HEK293 (cell line): ENCODE measurements around the gene DDB1.

Experiments
- CTCF ChIA-PET: fragments of 350-600 bp; formaldehyde crosslinking; extraction: SDS; loops from one replicate; lab custom pipeline; 2021; ENCODE audit warnings: antibody characterized with exemption; lab: Yijun Ruan, JAX
- POLR2A ChIA-PET: fragments of 300-600 bp; formaldehyde crosslinking; extraction: SDS; loops from one replicate; lab custom pipeline; 2020; ENCODE audit warnings: antibody characterized with exemption, inconsistent platforms; lab: Yijun Ruan, JAX
- H3K27ac ChIP-seq: fragments of 200-500 bp; sonication (Bioruptor generic); 2 replicates; pipeline ENCODE4 v1.5.1; 2014; ENCODE audit warnings: low read depth, low read length, control low read depth, inconsistent platforms; ENCODE audit errors: extremely low read depth
- H3K36me3 ChIP-seq, 2 experiments: fragments of 200-500 bp in 1 of 2; sonication (Bioruptor generic) in 1 of 2; 1 replicate in 1 of 2; 2 replicates in 1 of 2; pipeline ENCODE4 v1.5.1; 2014 to 2017; ENCODE audit warnings: inconsistent platforms in 2 of 2, low read length in 2 of 2; ENCODE audit not compliant: control insufficient read depth in 2 of 2, insufficient read depth in 1 of 2
- H3K4me1 ChIP-seq: fragments of 200-500 bp; sonication (Bioruptor generic); 2 replicates; pipeline ENCODE4 v1.5.1; 2014; ENCODE audit warnings: mild to moderate bottlenecking, low read length, inconsistent platforms; ENCODE audit not compliant: control insufficient read depth, insufficient read depth
- H3K4me3 ChIP-seq: 2 replicates; pipeline ENCODE4 v1.5.1; 2011; ENCODE audit warnings: low read depth, mild to moderate bottlenecking, control low read depth, low read length, moderate library complexity
- H3K9me3 ChIP-seq: fragments of 200-500 bp; sonication (Bioruptor generic); 2 replicates; pipeline ENCODE4 v1.5.1; 2014; ENCODE audit warnings: low read depth, low read length, inconsistent platforms; ENCODE audit not compliant: control insufficient read depth, insufficient read depth
- BCL11B ChIP-seq: fragments of 450-650 bp; formaldehyde crosslinking; IDR thresholded peaks from 2 replicates; pipeline ENCODE4 v1.5.1; 2016; ENCODE audit warnings: low read depth, missing biosample characterization, missing genetic modification characterization
- GLIS1 ChIP-seq: fragments of 450-650 bp; formaldehyde crosslinking; IDR thresholded peaks from 2 replicates; pipeline ENCODE4 v1.5.1; 2016; ENCODE audit warnings: missing biosample characterization, missing genetic modification characterization
- SALL2 ChIP-seq: fragments of 450-650 bp; formaldehyde crosslinking; IDR thresholded peaks from 2 replicates; pipeline ENCODE4 v1.5.0; 2017; ENCODE audit warnings: missing biosample characterization, mild to moderate bottlenecking, missing genetic modification characterization, borderline replicate concordance
- TSHZ1 ChIP-seq: fragments of 450-650 bp; formaldehyde crosslinking; IDR thresholded peaks from 2 replicates; pipeline ENCODE4 v1.5.1; 2016; ENCODE audit warnings: missing biosample characterization, missing genetic modification characterization, borderline replicate concordance
- ZBTB20 ChIP-seq: fragments of 450-650 bp; formaldehyde crosslinking; IDR thresholded peaks from 2 replicates; pipeline ENCODE4 v1.5.1; 2016; ENCODE audit warnings: missing biosample characterization, missing genetic modification characterization
- ZBTB48 ChIP-seq: fragments of 450-650 bp; formaldehyde crosslinking; IDR thresholded peaks from 2 replicates; pipeline ENCODE4 v1.5.1; 2016; ENCODE audit warnings: missing biosample characterization, missing genetic modification characterization
- ZNF10 ChIP-seq: fragments of 450-650 bp; formaldehyde crosslinking; IDR thresholded peaks from 2 replicates; pipeline ENCODE4 v1.5.1; 2017; ENCODE audit warnings: missing biosample characterization, missing genetic modification characterization
- ZNF169 ChIP-seq: fragments of 450-650 bp; formaldehyde crosslinking; IDR thresholded peaks from 2 replicates; pipeline ENCODE4 v1.5.1; 2016; ENCODE audit warnings: missing biosample characterization, missing genetic modification characterization
- ZNF211 ChIP-seq: fragments of 450-650 bp; formaldehyde crosslinking; IDR thresholded peaks from 2 replicates; pipeline ENCODE4 v1.5.1; 2016; ENCODE audit warnings: low read depth, missing biosample characterization, missing genetic modification characterization
- ZNF341 ChIP-seq: fragments of 450-650 bp; formaldehyde crosslinking; IDR thresholded peaks from 2 replicates; pipeline ENCODE4; 2016; ENCODE audit warnings: low read depth, missing biosample characterization, missing genetic modification characterization
- ZNF366 ChIP-seq: fragments of 450-650 bp; formaldehyde crosslinking; conservative IDR thresholded peaks from 2 replicates; pipeline ENCODE4 v1.5.1; 2016; ENCODE audit warnings: missing biosample characterization, missing genetic modification characterization
- ZNF394 ChIP-seq: fragments of 450-650 bp; formaldehyde crosslinking; IDR thresholded peaks from 2 replicates; pipeline ENCODE4 v1.5.1; 2016; ENCODE audit warnings: missing biosample characterization, missing genetic modification characterization, mild to moderate bottlenecking, moderate library complexity, borderline replicate concordance
- ZNF433 ChIP-seq: fragments of 450-650 bp; formaldehyde crosslinking; IDR thresholded peaks from 2 replicates; pipeline ENCODE4 v1.5.1; 2016; ENCODE audit warnings: missing biosample characterization, missing genetic modification characterization, low read depth
- ZNF548 ChIP-seq: fragments of 450-650 bp; formaldehyde crosslinking; IDR thresholded peaks from 2 replicates; pipeline ENCODE4 v1.5.1; 2016; ENCODE audit warnings: missing biosample characterization, missing genetic modification characterization
- ZNF837 ChIP-seq: fragments of 450-650 bp; formaldehyde crosslinking; IDR thresholded peaks from 2 replicates; pipeline ENCODE4 v1.5.1; 2016; ENCODE audit warnings: missing biosample characterization, missing genetic modification characterization
- ZSCAN5A ChIP-seq: fragments of 450-650 bp; formaldehyde crosslinking; IDR thresholded peaks from 2 replicates; pipeline ENCODE4 v1.5.1; 2016; ENCODE audit warnings: missing biosample characterization, missing genetic modification characterization
- TF ChIP-seq, protein P1 (sequence below): fragments of 450-650 bp; formaldehyde crosslinking; IDR thresholded peaks from 2 replicates; pipeline ENCODE4 v1.5.1; 2017; ENCODE audit warnings: missing biosample characterization, missing genetic modification characterization
- TF ChIP-seq, protein P2 (sequence below): fragments of 450-650 bp; formaldehyde crosslinking; IDR thresholded peaks from 2 replicates; pipeline ENCODE4 v1.5.1; 2017; ENCODE audit warnings: missing biosample characterization, missing genetic modification characterization

DDB1 gene

GRCh38 chr11:61278001-61278470, 54.9 kb downstream of the DDB1 start:
- H3K27ac ChIP-seq, result no peak overlapping the region
- peaks cover 0 to 35% of the 10 kb centered on the region in 2 experiments; a peak in 1 of 3 replicates for H3K36me3 ChIP-seq
- no peak overlapping the region for H3K4me3 ChIP-seq
- CTCF ChIA-PET, result interaction anchor here (0.6 kb wide), 1 partner anchor 107 kb away, joined by 3 read pairs; no protein-coding TSS in a partner anchor
- no peaks in the 10 kb centered on the region for H3K4me1 ChIP-seq
- no peak for TF ChIP-seq ZNF433 (tag by site-specific recombination)
- TF ChIP-seq ZNF394 (tag by site-specific recombination), result no peak
- TF ChIP-seq ZNF211 (tag by site-specific recombination), result no peak
- TF ChIP-seq BCL11B (tag by site-specific recombination), result no peak
- no peak for TF ChIP-seq ZBTB48
- no peak for TF ChIP-seq ZNF366 (tag by site-specific recombination)
- no peak for TF ChIP-seq ZSCAN5A (tag by site-specific recombination)
- no peak for TF ChIP-seq TSHZ1
- TF ChIP-seq ZNF548, result no peak
- TF ChIP-seq ZNF10, result no peak
- TF ChIP-seq ZBTB20 (tag by site-specific recombination), result no peak
- no peak for TF ChIP-seq ZNF837 (tag by site-specific recombination)
- TF ChIP-seq, protein P1, sequence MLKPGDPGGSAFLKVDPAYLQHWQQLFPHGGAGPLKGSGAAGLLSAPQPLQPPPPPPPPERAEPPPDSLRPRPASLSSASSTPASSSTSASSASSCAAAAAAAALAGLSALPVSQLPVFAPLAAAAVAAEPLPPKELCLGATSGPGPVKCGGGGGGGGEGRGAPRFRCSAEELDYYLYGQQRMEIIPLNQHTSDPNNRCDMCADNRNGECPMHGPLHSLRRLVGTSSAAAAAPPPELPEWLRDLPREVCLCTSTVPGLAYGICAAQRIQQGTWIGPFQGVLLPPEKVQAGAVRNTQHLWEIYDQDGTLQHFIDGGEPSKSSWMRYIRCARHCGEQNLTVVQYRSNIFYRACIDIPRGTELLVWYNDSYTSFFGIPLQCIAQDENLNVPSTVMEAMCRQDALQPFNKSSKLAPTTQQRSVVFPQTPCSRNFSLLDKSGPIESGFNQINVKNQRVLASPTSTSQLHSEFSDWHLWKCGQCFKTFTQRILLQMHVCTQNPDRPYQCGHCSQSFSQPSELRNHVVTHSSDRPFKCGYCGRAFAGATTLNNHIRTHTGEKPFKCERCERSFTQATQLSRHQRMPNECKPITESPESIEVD, result no peak
- TF ChIP-seq SALL2 (tag by site-specific recombination), result no peak
- TF ChIP-seq, protein P2, sequence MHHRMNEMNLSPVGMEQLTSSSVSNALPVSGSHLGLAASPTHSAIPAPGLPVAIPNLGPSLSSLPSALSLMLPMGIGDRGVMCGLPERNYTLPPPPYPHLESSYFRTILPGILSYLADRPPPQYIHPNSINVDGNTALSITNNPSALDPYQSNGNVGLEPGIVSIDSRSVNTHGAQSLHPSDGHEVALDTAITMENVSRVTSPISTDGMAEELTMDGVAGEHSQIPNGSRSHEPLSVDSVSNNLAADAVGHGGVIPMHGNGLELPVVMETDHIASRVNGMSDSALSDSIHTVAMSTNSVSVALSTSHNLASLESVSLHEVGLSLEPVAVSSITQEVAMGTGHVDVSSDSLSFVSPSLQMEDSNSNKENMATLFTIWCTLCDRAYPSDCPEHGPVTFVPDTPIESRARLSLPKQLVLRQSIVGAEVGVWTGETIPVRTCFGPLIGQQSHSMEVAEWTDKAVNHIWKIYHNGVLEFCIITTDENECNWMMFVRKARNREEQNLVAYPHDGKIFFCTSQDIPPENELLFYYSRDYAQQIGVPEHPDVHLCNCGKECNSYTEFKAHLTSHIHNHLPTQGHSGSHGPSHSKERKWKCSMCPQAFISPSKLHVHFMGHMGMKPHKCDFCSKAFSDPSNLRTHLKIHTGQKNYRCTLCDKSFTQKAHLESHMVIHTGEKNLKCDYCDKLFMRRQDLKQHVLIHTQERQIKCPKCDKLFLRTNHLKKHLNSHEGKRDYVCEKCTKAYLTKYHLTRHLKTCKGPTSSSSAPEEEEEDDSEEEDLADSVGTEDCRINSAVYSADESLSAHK (tag by site-specific recombination), result no peak
- no peak for TF ChIP-seq ZNF169 (tag by site-specific recombination)
- TF ChIP-seq ZNF341 (tag by site-specific recombination), result no peak
- no peak for TF ChIP-seq GLIS1 (tag by site-specific recombination)
- POLR2A ChIA-PET, result no interaction called here
- H3K9me3 ChIP-seq, result no peaks in the 10 kb centered on the region
